Spleen (tissue), 11 donors: ENCODE measurements around the gene FBXO34. TPM values are rescaled to one million over a fixed set of nuclear protein-coding genes. Genes with fewer than 3 reads are reported as not detected.

Experiments used
- DNase-seq: peaks from one replicate; pipeline ENCODE4 v3.0.0-alpha.2; 2020
- H3K27ac ChIP-seq, 8 donors: fragments of 200-600 bp; sonication (generic) in 7 of 8; 1 replicate in 4 of 8; 2 replicates in 4 of 8; pipeline versions ENCODE4 v1.5.0 to v1.8.0; 2016 to 2021; ENCODE audit warnings: inconsistent platforms in 4 of 8, mild to moderate bottlenecking in 4 of 8, moderate library complexity in 1 of 8
- H3K27me3 ChIP-seq, 7 donors: fragments of 200-600 bp; sonication (generic) in 6 of 7; replicated peaks in 1 of 7; 1 replicate in 4 of 7; 2 replicates in 3 of 7; pipeline versions ENCODE4 v1.5.0 to v1.8.0; 2016 to 2021; ENCODE audit warnings: inconsistent platforms in 3 of 7, mild to moderate bottlenecking in 1 of 7
- H3K36me3 ChIP-seq, 6 donors: fragments of 200-600 bp; sonication (generic) in 5 of 6; 1 replicate in 4 of 6; 2 replicates in 2 of 6; pipeline versions ENCODE4 v1.5.0 to v1.8.0; 2016 to 2021; ENCODE audit warnings: inconsistent platforms in 2 of 6
- H3K4me1 ChIP-seq, 6 donors: fragments of 200-600 bp; sonication (generic) in 5 of 6; 1 replicate in 3 of 6; 2 replicates in 3 of 6; pipeline versions ENCODE4 v1.5.0 to v1.8.0; 2016 to 2021; ENCODE audit warnings: inconsistent platforms in 3 of 6
- H3K4me3 ChIP-seq, 8 donors: fragments of 200-600 bp; sonication (generic) in 7 of 8; 1 replicate in 4 of 8; 2 replicates in 4 of 8; pipeline versions ENCODE4 v1.5.0 to v1.8.0; 2016 to 2021; ENCODE audit warnings: inconsistent platforms in 4 of 8, mild to moderate bottlenecking in 4 of 8, moderate library complexity in 2 of 8
- H3K9me3 ChIP-seq, 8 donors: fragments of 200-600 bp; sonication (generic) in 7 of 8; 1 replicate in 4 of 8; 2 replicates in 4 of 8; pipeline versions ENCODE4 v1.5.0 to v1.8.0; 2016 to 2021; ENCODE audit warnings: inconsistent platforms in 4 of 8
- CTCF ChIP-seq, 11 experiments: fragments of 200-600 bp in 7 of 11; fragments of 450-650 bp in 4 of 11; sonication (generic) in 4 of 11; IDR thresholded peaks in 8 of 11; conservative IDR thresholded peaks in 3 of 11; 1 replicate in 7 of 11; 2 replicates in 4 of 11; pipeline versions ENCODE4 v1.4.0 to v1.8.0; 2016 to 2021; ENCODE audit warnings: antibody characterized with exemption in 11 of 11, inconsistent platforms in 4 of 11, mild to moderate bottlenecking in 1 of 11
- POLR2A ChIP-seq, 3 donors: fragments of 450-650 bp; IDR thresholded peaks; one replicate each; pipeline ENCODE4 v1.5.1; 2017; ENCODE audit warnings: antibody characterized with exemption in 3 of 3, mild to moderate bottlenecking in 1 of 3
- POLR2AphosphoS5 ChIP-seq, 3 donors: sonication (generic); formaldehyde crosslinking; IDR thresholded peaks; one replicate each; pipeline ENCODE4 v1.5.1; 2017; ENCODE audit warnings: antibody characterized with exemption in 3 of 3
- WGBS, 5 donors: extraction: QIAGEN DNeasy Blood & Tissue Kit in 3 of 5; methylation state at CpG; one replicate each; pipeline versions ENCODE4 v1.1.5 to v1.1.7; 2013 to 2018; 5-methylcytosine and 5-hydroxymethylcytosine counted together
- intact Hi-C: fragments of 100-400 bp; cut with DNase I; formaldehyde crosslinking; loops from one replicate; pipeline ENCODE4 v1.15.0; 2023; ENCODE audit warnings: low total_unique reads
- polyA plus RNA-seq, 3 donors: library from polyadenylated mRNA; stranded (reverse); fragments of 200-250 nt; gene quantifications; one replicate each; pipeline ENCODE4 v1.2.1, GENCODE V29; 2013
- total RNA-seq, 7 donors: library from RNA; depleted of rRNA in 3 of 7; stranded (reverse); fragments of >200 nt in 3 of 7; fragmentation: NEBNext Ultra II Directional in 4 of 7; extraction: Animal tissue kit (Norgen Biotek cat#: 25700) in 4 of 7; gene quantifications; one replicate each; pipeline versions ENCODE4 v1.1.0 to v1.2.1, GENCODE V29; 2016 to 2021
- donor health status: healthy with polysubstance abuse.
- donor health status: DM: no; HTN: no; CAD: no; lungs with moderate emphysema.
- donor health status: DM: no; HTN: no; CAD: no.
- donor health status: Bipolar disorder and iron deficiency.
- donor health status: healthy.
- donor health status: DM: no; HTN: no; CAD: no.
- donor health status: DM: yes; HTN: yes; CAD: no.

Gene FBXO34
- total and polyA plus RNA-seq, 10 donors, result 5.8 to 46.0 (median 26.7) TPM

GRCh38 chr14:55366271-55366670, 95.0 kb downstream of the FBXO34 start:
- Histone ChIP-seq H3K4me3 (no peak overlapping the region), H3K36me3 (peaks cover 0 to 73% (median 32%) of the 10 kb centered on the region in 6 donors), H3K27me3 (no peaks in the 10 kb centered on the region), H3K9me3 (no peaks in the 10 kb centered on the region), H3K4me1 (peaks cover 0 to 5% (median 0%) of the 10 kb centered on the region in 6 donors), H3K27ac (peak overlapping the region in 4 of 8 donors; percentile 39 to 64 (median 48))
- WGBS, 5 donors, result 86 to 95% (median 92%) methylated on average over 3 of the region's 3 CpGs
- intact Hi-C loops, result no loop called here
- no peak for DNase-seq
- TF ChIP-seq POLR2AphosphoS5 (IDR thresholded peaks at IDR 0.05), result no peak
- TF ChIP-seq CTCF (IDR thresholded peaks at IDR 0.05 in 8 of 11, conservative IDR thresholded peaks at IDR 0.05 in 3 of 11), result no peak
- TF ChIP-seq POLR2A (IDR thresholded peaks at IDR 0.05), result no peak

GRCh38 chr14:55370883-55371455, 99.7 kb downstream of the FBXO34 start:
- Histone ChIP-seq H3K27ac (no peak overlapping the region), H3K4me1 (peaks cover 0 to 7% (median 0%) of the 10 kb centered on the region in 6 donors), H3K9me3 (no peaks in the 10 kb centered on the region), H3K36me3 (peaks cover 0 to 94% (median 27%) of the 10 kb centered on the region in 6 donors), H3K27me3 (no peaks in the 10 kb centered on the region), H3K4me3 (no peak overlapping the region)
- intact Hi-C loops, result no loop called here
- TF ChIP-seq POLR2A (IDR thresholded peaks at IDR 0.05), result no peak
- no peak for TF ChIP-seq POLR2AphosphoS5 (IDR thresholded peaks at IDR 0.05)
- no peak for TF ChIP-seq CTCF (IDR thresholded peaks at IDR 0.05 in 8 of 11, conservative IDR thresholded peaks at IDR 0.05 in 3 of 11)
- no peak for DNase-seq
- 85 to 92% (median 91%) methylated on average over 11 of the region's 11 CpGs for WGBS, 5 donors

- TF ChIP-seq POLR2AphosphoS5 (IDR thresholded peaks at IDR 0.05) (no peak), CTCF (IDR thresholded peaks at IDR 0.05 in 8 of 11, conservative IDR thresholded peaks at IDR 0.05 in 3 of 11) (no peak), POLR2A (IDR thresholded peaks at IDR 0.05) (no peak)
- Histone ChIP-seq H3K36me3 (peaks cover 0 to 95% (median 37%) of the 10 kb centered on the region in 6 donors), H3K9me3 (no peaks in the 10 kb centered on the region), H3K4me3 (no peak overlapping the region), H3K27me3 (no peaks in the 10 kb centered on the region), H3K4me1 (peaks cover 0 to 7% (median 0%) of the 10 kb centered on the region in 6 donors), H3K27ac (peak overlapping the region in 1 of 8 donors; percentile 15)
- intact Hi-C loops, result no loop called here
- no peak for DNase-seq
- WGBS, 5 donors, result 64 to 95% (median 91%) methylated on average over 1 of the region's 1 CpG
Observed at GRCh38 chr14:55372423-55372822, 101.2 kb downstream of the FBXO34 start.

- no peak for TF ChIP-seq POLR2AphosphoS5 (IDR thresholded peaks at IDR 0.05)
- no peak for TF ChIP-seq POLR2A (IDR thresholded peaks at IDR 0.05)
- TF ChIP-seq CTCF (IDR thresholded peaks at IDR 0.05 in 8 of 11, conservative IDR thresholded peaks at IDR 0.05 in 3 of 11), result no peak
- Histone ChIP-seq H3K4me1 (peaks cover 0 to 7% (median 0%) of the 10 kb centered on the region in 6 donors), H3K4me3 (no peak overlapping the region), H3K27ac (peak overlapping the region in 1 of 8 donors; percentile 15), H3K9me3 (no peaks in the 10 kb centered on the region), H3K27me3 (no peaks in the 10 kb centered on the region), H3K36me3 (peaks cover 0 to 95% (median 39%) of the 10 kb centered on the region in 6 donors)
- WGBS, 5 donors, result 92 to 98% (median 94%) methylated on average over 7 of the region's 7 CpGs
- intact Hi-C loops, result no loop called here
- no peak for DNase-seq
Observed at GRCh38 chr14:55372825-55373224, 101.6 kb downstream of the FBXO34 start.
